8988T (cell line): ENCODE measurements around the gene ZDHHC14.

Experiments used
- DNase-seq: peaks from one replicate; pipeline ENCODE4 v3.0.0; 2011

The ZDHHC14 gene

GRCh38 chr6:157539421-157539822 is 158.4 kb downstream of the ZDHHC14 start:
- DNase-seq: no peak

GRCh38 chr6:157539900-157540752 is 159.1 kb downstream of the ZDHHC14 start:
- DNase-seq: no peak

GRCh38 chr6:157541618-157542413 is 160.8 kb downstream of the ZDHHC14 start:
- no peak for DNase-seq

GRCh38 chr6:157542414-157543160 is 161.6 kb downstream of the ZDHHC14 start:
- no peak for DNase-seq

- DNase-seq: no peak
Observed at GRCh38 chr6:157546321-157546720, 165.3 kb downstream of the ZDHHC14 start.

GRCh38 chr6:157547112-157547511 is 166.1 kb downstream of the ZDHHC14 start:
- no peak for DNase-seq

GRCh38 chr6:157548635-157549467 is 167.9 kb downstream of the ZDHHC14 start:
- DNase-seq: no peak

GRCh38 chr6:157549468-157549745 is 168.4 kb downstream of the ZDHHC14 start:
- no peak for DNase-seq

- no peak for DNase-seq
Observed at GRCh38 chr6:157550114-157550989, 169.4 kb downstream of the ZDHHC14 start.

GRCh38 chr6:157551041-157551832 is 170.2 kb downstream of the ZDHHC14 start:
- DNase-seq: no peak

GRCh38 chr6:157552081-157552747 is 171.2 kb downstream of the ZDHHC14 start:
- no peak for DNase-seq

GRCh38 chr6:157552820-157553485 is 172.0 kb downstream of the ZDHHC14 start:
- DNase-seq: no peak

GRCh38 chr6:157554747-157555146 is 173.8 kb downstream of the ZDHHC14 start:
- no peak for DNase-seq

GRCh38 chr6:157555455-157556143 is 174.6 kb downstream of the ZDHHC14 start:
- no peak for DNase-seq

- DNase-seq: no peak
Observed at GRCh38 chr6:157556144-157556645, 175.2 kb downstream of the ZDHHC14 start.

GRCh38 chr6:157556671-157557430 is 175.9 kb downstream of the ZDHHC14 start:
- no peak for DNase-seq

- DNase-seq: no peak
Observed at GRCh38 chr6:157557559-157557958, 176.6 kb downstream of the ZDHHC14 start.

- DNase-seq: no peak
Observed at GRCh38 chr6:157558049-157558448, 177.1 kb downstream of the ZDHHC14 start.
